GM12873 (cell line): ENCODE results near the gene WWP2.

Experiments used
- TF ChIP-seq, protein P1 (sequence below): IDR thresholded peaks from 2 replicates; pipeline ENCODE4 v1.5.1; 2012; ENCODE audit warnings: low read depth, mild to moderate bottlenecking, moderate library complexity, low read length, control low read depth; ENCODE audit not compliant: insufficient read depth; ENCODE audit errors: missing control alignments

Gene WWP2

DNA sequence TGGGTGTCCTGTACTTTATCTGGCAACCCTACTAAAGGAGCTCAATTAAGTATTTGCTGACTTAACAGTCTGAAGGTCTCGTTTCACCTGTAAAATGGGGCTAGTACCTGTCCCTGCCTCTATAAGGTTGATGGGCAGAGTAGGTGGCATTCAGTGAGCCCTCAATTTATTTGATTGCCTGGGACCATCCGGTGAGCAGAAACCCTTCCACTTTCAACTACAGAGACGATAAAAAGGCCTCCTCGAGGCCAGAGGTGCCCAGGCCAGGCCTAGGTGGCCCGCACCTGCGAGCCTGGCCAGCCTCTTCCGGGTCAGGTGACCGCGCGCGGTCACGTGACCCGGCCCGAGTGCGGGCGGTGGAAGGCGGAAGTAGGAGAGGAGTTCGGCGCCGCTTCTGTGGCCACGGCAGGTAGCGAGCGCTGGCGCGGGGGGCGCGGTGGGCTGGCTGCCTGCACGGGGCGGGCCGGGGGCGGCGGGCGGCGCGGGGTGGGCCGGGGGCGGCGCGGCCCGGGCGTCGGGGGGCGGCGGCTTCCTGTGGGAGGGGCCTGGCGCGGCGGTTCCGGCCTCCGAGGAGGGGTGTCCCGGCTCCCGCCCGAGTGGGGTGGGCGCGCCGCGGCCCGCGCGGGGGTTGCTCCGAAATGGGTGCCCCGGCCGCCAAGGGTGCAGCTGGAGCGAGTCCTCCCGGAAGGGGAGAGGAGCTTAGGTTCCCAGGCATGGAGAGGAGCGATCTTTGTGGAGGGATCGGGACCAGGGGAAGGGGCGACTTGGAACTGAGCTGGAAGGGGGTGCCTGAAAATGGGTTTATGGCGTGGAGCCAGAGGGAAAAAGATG, at the start of gene WWP2:
Gene WWP2, plus strand, starts transcription at position 350 of the 831 bp plus-strand sequence. CDS start 24,679 bp downstream, outside the sequence.
- TF ChIP-seq, protein P1, sequence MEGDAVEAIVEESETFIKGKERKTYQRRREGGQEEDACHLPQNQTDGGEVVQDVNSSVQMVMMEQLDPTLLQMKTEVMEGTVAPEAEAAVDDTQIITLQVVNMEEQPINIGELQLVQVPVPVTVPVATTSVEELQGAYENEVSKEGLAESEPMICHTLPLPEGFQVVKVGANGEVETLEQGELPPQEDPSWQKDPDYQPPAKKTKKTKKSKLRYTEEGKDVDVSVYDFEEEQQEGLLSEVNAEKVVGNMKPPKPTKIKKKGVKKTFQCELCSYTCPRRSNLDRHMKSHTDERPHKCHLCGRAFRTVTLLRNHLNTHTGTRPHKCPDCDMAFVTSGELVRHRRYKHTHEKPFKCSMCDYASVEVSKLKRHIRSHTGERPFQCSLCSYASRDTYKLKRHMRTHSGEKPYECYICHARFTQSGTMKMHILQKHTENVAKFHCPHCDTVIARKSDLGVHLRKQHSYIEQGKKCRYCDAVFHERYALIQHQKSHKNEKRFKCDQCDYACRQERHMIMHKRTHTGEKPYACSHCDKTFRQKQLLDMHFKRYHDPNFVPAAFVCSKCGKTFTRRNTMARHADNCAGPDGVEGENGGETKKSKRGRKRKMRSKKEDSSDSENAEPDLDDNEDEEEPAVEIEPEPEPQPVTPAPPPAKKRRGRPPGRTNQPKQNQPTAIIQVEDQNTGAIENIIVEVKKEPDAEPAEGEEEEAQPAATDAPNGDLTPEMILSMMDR = no peak

- TF ChIP-seq, protein P1 = no peak
These were observed 49.1 kb upstream of the WWP2 start for GRCh38 chr16:69712914-69713581.

GRCh38 chr16:69717066-69717465, 45.1 kb upstream of the WWP2 start:
- TF ChIP-seq, protein P1 = no peak

GRCh38 chr16:69718111-69718764, 43.9 kb upstream of the WWP2 start:
- TF ChIP-seq, protein P1 = no peak

GRCh38 chr16:69720822-69721430, 41.2 kb upstream of the WWP2 start:
- TF ChIP-seq, protein P1 = no peak

DNA sequence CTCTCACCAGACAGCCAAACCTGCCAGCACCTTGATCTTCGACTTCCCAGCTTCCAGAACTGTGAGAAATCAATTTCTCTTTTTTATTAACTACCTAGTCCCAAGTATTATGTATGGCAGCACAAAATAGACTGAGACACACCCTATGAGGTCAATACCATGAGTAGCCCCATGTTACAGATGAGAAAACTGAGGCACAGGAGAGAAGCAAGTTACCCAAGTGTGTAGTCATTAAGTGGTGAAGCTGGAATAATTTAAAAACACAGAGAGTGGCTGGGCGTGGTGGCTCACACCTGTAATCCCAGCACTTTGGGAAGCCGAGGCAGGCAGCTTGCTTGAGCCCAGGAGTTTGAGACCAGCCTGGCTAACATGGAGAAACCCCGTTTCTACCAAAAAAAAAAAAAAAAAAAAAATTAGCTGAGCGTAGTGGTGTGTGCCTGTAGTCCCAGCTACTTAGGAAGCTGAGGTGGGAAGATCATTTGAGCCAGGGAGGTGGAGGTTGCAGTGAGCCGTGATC, 40.6 kb upstream of the WWP2 start:
- TF ChIP-seq, protein P1 = no peak
